Tibial nerve (tissue), 4 donors: Measurements from ENCODE around the gene SLC30A9.

Source experiments
- CTCF ChIP-seq, 5 experiments: fragments of 200-600 bp in 3 of 5; fragments of 450-650 bp in 2 of 5; sonication (generic) in 3 of 5; IDR thresholded peaks; one replicate each; pipeline ENCODE4 v1.5.1; 2016 to 2019; ENCODE audit warnings: antibody characterized with exemption in 5 of 5, mild to moderate bottlenecking in 3 of 5, moderate library complexity in 2 of 5
- EP300 ChIP-seq, 2 donors: sonication (generic); formaldehyde crosslinking; IDR thresholded peaks; one replicate each; pipeline ENCODE4 v1.6.1; 2017; ENCODE audit warnings: antibody characterized with exemption in 2 of 2, mild to moderate bottlenecking in 1 of 2
- POLR2A ChIP-seq, 2 donors: fragments of 450-650 bp; IDR thresholded peaks; one replicate each; pipeline ENCODE4 v1.6.1; 2017; ENCODE audit warnings: antibody characterized with exemption in 2 of 2, mild to moderate bottlenecking in 2 of 2, moderate library complexity in 2 of 2

GRCh38 chr4:42136371-42136770, 146.0 kb downstream of the SLC30A9 start:
- TF ChIP-seq EP300 (IDR thresholded peaks at IDR 0.05) (no peak), CTCF (IDR thresholded peaks at IDR 0.05) (no peak), POLR2A (IDR thresholded peaks at IDR 0.05) (no peak)
